MCF 10A (cell line): ENCODE measurements around the gene ARHGAP22. TPM values are rescaled to one million over a fixed set of nuclear protein-coding genes. Genes with fewer than 3 reads are reported as not detected.

Source experiments
- BruUV-seq: library from RNA; stranded (reverse); fragments of 400-500 nt; replicated peaks from 2 replicates; lab custom pipeline; 2021; lab: Mats Ljungman, UMichigan
- CTCF ChIA-PET: fragments of 300-600 bp; sonication (Branson Sonifier 250); formaldehyde crosslinking; extraction: SDS; loops from one replicate; lab custom pipeline; 2021; ENCODE audit warnings: antibody characterized with exemption, inconsistent platforms; lab: Yijun Ruan, JAX
- POLR2A ChIA-PET: fragments of 300-600, 350-650 bp; sonication (Branson Sonifier 250); formaldehyde crosslinking; extraction: SDS; loops from one replicate; lab custom pipeline; 2020; ENCODE audit warnings: antibody characterized with exemption, inconsistent platforms; lab: Yijun Ruan, JAX
- DNase-seq: peaks from one replicate; pipeline ENCODE4 v3.0.0-alpha.2; 2018; ENCODE audit not compliant: unreplicated experiment
- H3K27ac Mint-ChIP-seq: one replicate; pipeline ENCODE4 v1.8.0; 2022; ENCODE audit warnings: mild to moderate bottlenecking, low read depth, mixed read lengths; ENCODE audit not compliant: unreplicated experiment
- H3K27me3 Mint-ChIP-seq: one replicate; pipeline ENCODE4 v1.8.0; 2022; ENCODE audit warnings: mixed read lengths; ENCODE audit not compliant: insufficient read depth, unreplicated experiment
- H3K36me3 Mint-ChIP-seq: one replicate; pipeline ENCODE4 v1.8.0; 2022; ENCODE audit warnings: mild to moderate bottlenecking, moderate library complexity, mixed read lengths; ENCODE audit not compliant: insufficient read depth, unreplicated experiment
- H3K4me1 Mint-ChIP-seq: one replicate; pipeline ENCODE4 v1.8.0; 2022; ENCODE audit warnings: mixed read lengths; ENCODE audit not compliant: insufficient read depth, unreplicated experiment
- H3K4me3 Mint-ChIP-seq: one replicate; pipeline ENCODE4 v1.8.0; 2022; ENCODE audit warnings: mild to moderate bottlenecking, moderate library complexity, mixed read lengths; ENCODE audit not compliant: unreplicated experiment
- H3K9me3 Mint-ChIP-seq: one replicate; pipeline ENCODE4 v1.8.0; 2022; ENCODE audit warnings: mixed read lengths; ENCODE audit not compliant: unreplicated experiment
- intact Hi-C: fragments of 100-400 bp; cut with micrococcal nuclease; formaldehyde crosslinking; loops from 2 replicates; pipeline ENCODE4 v1.14.1; 2022
- total RNA-seq: library from RNA; stranded (reverse); gene quantifications from 2 replicates; pipeline ENCODE4 v1.2.3, GENCODE V29; 2022
- TF ChIP-seq, protein P1 (sequence below): fragments of 200-600 bp; IDR thresholded peaks from one replicate; pipeline ENCODE4 v1.8.0; 2022; ENCODE audit warnings: antibody characterized with exemption, mild to moderate bottlenecking; ENCODE audit not compliant: unreplicated experiment

Gene ARHGAP22
- total RNA-seq, 1 experiment from 2014 or later, result 6.3 TPM

DNA sequence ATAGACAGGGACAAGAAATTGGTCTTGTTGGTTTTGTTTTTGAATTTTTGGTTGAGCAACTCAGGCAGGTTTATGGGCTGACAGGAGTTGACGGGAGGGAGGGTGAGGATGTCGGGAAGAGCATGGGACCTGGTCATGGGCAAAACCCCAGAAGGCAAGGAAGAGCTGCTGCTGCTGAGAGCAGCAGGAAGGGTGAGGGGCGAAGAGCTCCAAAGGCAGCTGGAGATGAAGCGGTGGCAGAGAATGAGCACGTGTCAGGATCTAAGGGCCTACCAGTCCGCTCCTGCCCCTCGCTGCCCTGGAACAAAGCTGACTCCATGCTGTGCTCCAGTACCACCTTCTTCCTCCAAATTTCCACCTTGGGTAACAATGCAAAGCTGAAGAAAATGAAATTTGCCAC lies 84.3 kb downstream of the ARHGAP22 start:
- H3K9me3 Mint-ChIP-seq, result no peaks in the 10 kb centered on the region
- BruUV-seq, result no TSS peak
- H3K27me3 Mint-ChIP-seq, result no peaks in the 10 kb centered on the region
- intact Hi-C loops, result no loop called here
- DNase-seq, result no peak
- no peaks in the 10 kb centered on the region for H3K36me3 Mint-ChIP-seq
- no peak overlapping the region for H3K27ac Mint-ChIP-seq
- no peaks in the 10 kb centered on the region for H3K4me1 Mint-ChIP-seq
- CTCF ChIA-PET, result interaction anchor here (0.6 to 1.8 kb wide), 3 partner anchors 32 to 157 kb away, joined by 3 to 9 read pairs (median 4); no protein-coding TSS in a partner anchor
- POLR2A ChIA-PET, result no interaction called here
- TF ChIP-seq, protein P1, sequence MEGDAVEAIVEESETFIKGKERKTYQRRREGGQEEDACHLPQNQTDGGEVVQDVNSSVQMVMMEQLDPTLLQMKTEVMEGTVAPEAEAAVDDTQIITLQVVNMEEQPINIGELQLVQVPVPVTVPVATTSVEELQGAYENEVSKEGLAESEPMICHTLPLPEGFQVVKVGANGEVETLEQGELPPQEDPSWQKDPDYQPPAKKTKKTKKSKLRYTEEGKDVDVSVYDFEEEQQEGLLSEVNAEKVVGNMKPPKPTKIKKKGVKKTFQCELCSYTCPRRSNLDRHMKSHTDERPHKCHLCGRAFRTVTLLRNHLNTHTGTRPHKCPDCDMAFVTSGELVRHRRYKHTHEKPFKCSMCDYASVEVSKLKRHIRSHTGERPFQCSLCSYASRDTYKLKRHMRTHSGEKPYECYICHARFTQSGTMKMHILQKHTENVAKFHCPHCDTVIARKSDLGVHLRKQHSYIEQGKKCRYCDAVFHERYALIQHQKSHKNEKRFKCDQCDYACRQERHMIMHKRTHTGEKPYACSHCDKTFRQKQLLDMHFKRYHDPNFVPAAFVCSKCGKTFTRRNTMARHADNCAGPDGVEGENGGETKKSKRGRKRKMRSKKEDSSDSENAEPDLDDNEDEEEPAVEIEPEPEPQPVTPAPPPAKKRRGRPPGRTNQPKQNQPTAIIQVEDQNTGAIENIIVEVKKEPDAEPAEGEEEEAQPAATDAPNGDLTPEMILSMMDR, result no peak
- no peak overlapping the region for H3K4me3 Mint-ChIP-seq

DNA sequence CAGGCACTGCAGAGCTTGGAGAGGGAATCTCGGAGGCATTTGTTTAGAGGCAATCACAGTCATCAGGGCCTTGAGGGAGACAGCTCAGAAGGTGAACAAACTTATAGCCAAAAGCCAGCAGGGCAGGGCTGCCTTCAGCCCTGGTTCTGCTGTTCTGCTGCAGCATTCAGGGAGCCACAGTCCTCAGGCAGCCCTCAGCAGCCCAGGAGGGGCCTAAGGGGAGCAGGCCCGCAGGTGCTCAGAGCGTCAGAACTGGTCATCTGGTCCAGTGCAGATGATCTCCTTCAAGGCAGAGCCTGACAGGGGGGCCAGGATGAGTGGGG lies 84.7 kb downstream of the ARHGAP22 start:
- intact Hi-C loops, result no loop called here
- Mint-ChIP-seq H3K27ac (no peak overlapping the region), H3K36me3 (no peaks in the 10 kb centered on the region), H3K27me3 (no peaks in the 10 kb centered on the region), H3K4me1 (no peaks in the 10 kb centered on the region), H3K9me3 (peaks cover 4% of the 10 kb centered on the region), H3K4me3 (no peak overlapping the region)
- CTCF ChIA-PET, result interaction anchor here (0.6 kb wide), 1 partner anchor 136 kb away, joined by 3 read pairs; no protein-coding TSS in a partner anchor
- POLR2A ChIA-PET, result no interaction called here
- BruUV-seq, result no TSS peak
- no peak for DNase-seq
- TF ChIP-seq, protein P1, result no peak

DNA sequence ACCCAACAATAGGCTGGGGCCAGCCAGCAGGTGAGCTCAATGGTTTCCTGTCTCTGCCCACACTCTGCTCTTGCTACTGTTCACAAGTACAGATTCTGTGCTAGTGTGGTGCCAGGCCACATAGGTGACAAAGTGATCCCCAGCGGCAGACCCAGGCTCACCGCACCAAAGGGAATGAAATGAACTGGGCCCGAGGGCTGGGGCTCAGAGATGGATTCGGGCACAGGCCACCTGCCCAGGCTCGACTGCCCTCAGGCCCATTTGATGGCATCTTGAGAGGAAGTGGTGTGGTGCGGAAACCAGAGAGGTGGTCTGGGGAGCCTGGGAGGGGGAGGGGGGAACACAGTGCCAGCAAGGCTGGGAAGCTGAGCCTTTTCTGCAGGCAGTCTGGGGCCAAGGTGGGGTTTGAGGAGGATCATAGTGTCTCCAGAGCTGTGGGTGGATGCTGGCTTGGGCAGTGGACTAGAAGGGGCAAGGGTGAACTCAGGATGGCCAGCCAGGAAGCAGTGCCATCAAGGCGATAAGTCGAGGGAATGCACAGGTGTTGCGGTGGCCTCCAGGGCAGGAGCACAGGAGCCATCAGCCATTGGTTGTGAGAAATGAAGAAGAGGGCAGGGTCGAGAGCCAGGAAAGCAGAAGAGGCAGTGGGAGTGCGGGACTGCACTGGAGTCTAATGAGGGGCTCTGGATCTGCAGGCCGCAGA lies 85.2 kb downstream of the ARHGAP22 start:
- POLR2A ChIA-PET, result no interaction called here
- TF ChIP-seq, protein P1, result no peak
- intact Hi-C loops, result no loop called here
- no peaks in the 10 kb centered on the region for H3K36me3 Mint-ChIP-seq
- H3K27ac Mint-ChIP-seq, result no peak overlapping the region
- H3K9me3 Mint-ChIP-seq, result peaks cover 7% of the 10 kb centered on the region
- DNase-seq, result no peak
- no peaks in the 10 kb centered on the region for H3K27me3 Mint-ChIP-seq
- no peak overlapping the region for H3K4me3 Mint-ChIP-seq
- no TSS peak for BruUV-seq
- CTCF ChIA-PET, result interaction anchor here (0.6 to 0.7 kb wide), 3 partner anchors 53 to 137 kb away, joined by 3 to 5 read pairs (median 3); no protein-coding TSS in a partner anchor
- no peaks in the 10 kb centered on the region for H3K4me1 Mint-ChIP-seq

DNA sequence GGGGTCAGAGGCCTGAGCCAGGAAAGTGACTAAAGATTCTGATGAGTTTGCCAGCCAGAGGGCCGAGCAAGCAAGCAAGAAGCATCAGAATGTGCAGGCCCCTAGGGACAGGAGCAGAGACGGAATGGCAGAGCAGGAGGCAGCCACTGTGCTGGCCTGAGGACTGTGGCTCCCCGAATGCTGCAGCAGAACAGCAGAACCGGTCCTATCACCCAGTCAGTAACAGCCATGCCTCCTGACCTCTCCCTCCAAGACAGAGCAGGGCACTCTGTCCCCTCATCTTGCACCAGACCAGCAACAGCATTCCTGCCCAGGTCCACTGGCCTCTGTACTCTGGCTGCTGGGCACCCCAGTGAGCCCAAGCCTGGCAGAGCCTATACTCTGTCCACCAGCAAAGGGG lies 85.9 kb downstream of the ARHGAP22 start:
- no peaks in the 10 kb centered on the region for H3K36me3 Mint-ChIP-seq
- H3K4me1 Mint-ChIP-seq, result no peaks in the 10 kb centered on the region
- TF ChIP-seq, protein P1, result no peak
- CTCF ChIA-PET, result no interaction called here
- peaks cover 12% of the 10 kb centered on the region for H3K9me3 Mint-ChIP-seq
- DNase-seq, result no peak
- intact Hi-C loops, result no loop called here
- no peak overlapping the region for H3K4me3 Mint-ChIP-seq
- H3K27ac Mint-ChIP-seq, result no peak overlapping the region
- no TSS peak for BruUV-seq
- H3K27me3 Mint-ChIP-seq, result no peaks in the 10 kb centered on the region
- POLR2A ChIA-PET, result no interaction called here
